Measurements from ENCODE around the gene TNIK.

The TNIK gene

GRCh38 chr3:171113716-171114115, 346.5 kb downstream of the TNIK start:
- no peak for DNase-seq

DNA sequence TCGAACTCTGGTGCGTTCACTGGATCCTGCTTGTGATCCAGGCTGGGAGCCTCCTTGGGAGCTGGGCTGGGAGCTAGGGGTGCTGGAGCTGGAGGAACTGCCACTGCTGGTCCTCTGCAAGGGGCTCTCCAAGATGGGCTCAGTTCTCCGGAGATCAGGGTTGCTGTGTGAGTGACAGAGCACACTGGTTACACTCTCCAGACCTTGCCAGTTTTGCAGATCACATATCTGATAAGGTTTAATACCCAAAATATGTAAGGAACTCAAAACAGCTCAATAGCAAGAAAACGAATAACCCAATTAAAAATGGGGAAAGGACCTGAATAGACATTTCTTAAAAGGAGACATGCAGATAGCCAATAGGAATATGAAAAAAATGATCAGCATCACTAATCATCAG, 349.5 kb downstream of the TNIK start:
- DNase-seq, result no peak

- no peak for DNase-seq
Observed at GRCh38 chr3:171108066-171108465, 352.1 kb downstream of the TNIK start.

DNA sequence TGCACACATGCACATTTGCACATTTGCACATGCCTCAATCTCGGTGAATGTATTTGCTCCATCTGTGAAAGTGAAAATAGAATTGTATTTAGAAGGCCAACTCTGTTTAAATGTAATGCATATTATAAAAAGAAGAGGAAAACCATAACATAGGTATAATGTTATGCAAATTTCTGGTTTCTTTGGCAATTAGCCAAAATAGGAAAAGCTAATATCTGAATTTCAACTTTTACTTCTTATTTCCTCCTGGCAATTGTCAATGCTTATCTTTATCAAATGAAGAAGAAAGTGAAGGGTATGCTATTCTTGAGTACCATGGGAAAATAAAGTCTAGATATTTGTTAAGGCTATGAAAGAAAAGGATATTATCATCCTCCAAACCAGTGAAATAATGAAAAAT, 357.0 kb downstream of the TNIK start:
- DNase-seq, result no peak

- no peak for DNase-seq
Observed at GRCh38 chr3:171101982-171102641, 358.1 kb downstream of the TNIK start.

DNA sequence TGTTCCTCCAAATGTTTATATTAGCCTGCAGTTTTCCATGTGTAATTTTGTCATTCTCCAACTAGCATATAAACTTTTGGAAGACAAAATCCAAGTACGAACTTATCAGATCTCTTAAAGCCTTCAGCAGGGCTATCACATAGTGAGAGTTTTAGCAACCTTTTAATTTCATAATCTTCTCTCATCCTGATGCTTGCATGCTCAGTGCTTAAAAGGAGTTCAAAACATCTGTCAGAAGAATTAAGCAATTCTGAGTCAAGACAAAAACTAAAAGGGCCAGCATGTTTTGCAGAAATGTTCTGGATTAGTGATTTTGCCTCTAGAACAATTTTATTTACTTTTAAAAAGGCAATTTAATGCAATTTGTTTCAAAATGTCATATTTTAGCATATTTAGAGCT, 360.3 kb downstream of the TNIK start:
- DNase-seq, result no peak

DNA sequence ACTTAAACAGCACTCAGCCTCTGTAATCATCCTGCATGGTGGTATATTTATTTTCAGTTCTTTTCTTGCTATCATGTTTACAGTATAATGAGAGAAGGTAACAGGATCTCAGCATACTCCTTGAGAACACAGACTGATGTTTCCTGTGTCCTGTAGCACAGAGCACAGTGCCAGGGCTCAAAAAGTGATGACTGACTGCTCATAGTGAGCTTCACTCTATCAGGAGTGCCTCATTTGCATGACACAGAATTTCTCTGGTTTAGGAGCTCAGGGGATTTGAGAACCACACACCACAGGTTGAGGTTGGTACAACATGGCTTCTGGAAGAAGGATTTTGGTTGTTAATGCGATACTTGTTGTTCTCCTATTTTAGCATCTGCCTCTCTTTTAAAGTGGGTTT, 365.1 kb downstream of the TNIK start:
- no peak for DNase-seq

- no peak for DNase-seq
Observed at GRCh38 chr3:171094411-171094810, 365.8 kb downstream of the TNIK start.

GRCh38 chr3:171093462-171093861, 366.7 kb downstream of the TNIK start:
- DNase-seq, result no peak

GRCh38 chr3:171092467-171092911, 367.7 kb downstream of the TNIK start:
- no peak for DNase-seq

- DNase-seq, result no peak
Observed at GRCh38 chr3:171090321-171090720, 369.9 kb downstream of the TNIK start.

GRCh38 chr3:171088964-171089754, 371.0 kb downstream of the TNIK start:
- no peak for DNase-seq

DNA sequence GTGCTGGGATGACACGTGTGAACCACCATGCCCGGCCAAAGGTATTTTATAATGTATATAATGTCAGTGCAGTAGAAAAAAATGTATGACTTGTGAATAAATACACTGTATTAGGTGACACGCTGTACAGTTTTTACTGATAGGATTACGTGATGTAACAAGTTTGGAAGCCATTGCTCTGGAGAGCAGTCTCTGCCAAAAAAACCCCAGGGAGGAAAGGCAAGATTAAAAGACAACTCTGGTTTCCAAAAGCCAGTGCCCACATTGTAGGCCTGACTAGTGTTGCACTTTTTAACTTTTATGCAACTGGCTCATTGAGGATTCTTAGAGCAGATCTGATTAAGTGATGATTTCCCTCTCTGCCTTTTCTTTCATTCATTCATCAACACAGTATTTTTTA, 371.7 kb downstream of the TNIK start:
- DNase-seq, result no peak

DNA sequence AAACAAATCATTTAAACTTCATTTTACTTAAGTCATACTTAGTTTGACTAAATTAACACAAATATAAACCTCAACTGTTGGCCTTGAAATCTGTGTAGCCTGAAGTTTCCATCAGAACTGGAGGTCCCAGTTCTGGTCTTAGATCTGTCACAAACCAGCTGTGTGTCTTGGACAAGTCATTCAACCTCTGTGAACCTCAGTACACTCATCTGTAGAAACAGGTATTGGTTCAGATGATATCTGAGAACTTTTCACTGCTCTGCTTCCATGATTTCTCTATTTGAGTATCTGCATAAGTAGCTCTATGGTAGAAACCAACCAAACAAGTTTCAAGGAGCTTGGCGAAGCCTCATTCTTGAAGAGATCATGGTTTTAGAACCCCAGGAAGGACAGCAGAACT, 373.3 kb downstream of the TNIK start:
- no peak for DNase-seq

GRCh38 chr3:171077261-171077660, 382.9 kb downstream of the TNIK start:
- no peak for DNase-seq

DNA sequence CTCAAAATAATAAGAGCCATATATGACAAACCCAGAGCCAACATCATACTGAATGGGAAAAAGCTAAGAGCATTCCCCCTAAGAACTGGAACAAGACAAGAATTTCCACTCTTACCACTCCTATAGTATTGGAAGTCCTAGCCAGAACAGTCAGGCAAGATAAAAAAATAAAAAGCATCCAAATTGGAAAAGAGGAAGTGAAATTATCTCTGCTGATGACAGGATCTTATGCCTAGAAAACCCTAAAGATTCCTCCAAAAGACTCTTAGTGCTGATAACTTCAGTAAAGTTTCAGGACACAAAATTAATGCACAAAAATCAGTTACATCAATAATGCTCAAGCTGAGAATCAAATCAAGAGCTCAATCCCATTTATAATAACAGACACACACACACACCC, 387.8 kb downstream of the TNIK start:
- DNase-seq, result no peak

GRCh38 chr3:171068658-171069057, 391.5 kb downstream of the TNIK start:
- DNase-seq, result no peak

- DNase-seq, result no peak
Observed at GRCh38 chr3:171066206-171066605, 394.0 kb downstream of the TNIK start.

- no peak for DNase-seq
Observed at GRCh38 chr3:171065732-171066131, 394.5 kb downstream of the TNIK start.

- DNase-seq, result no peak
Observed at GRCh38 chr3:171064461-171064860, 395.7 kb downstream of the TNIK start.

GRCh38 chr3:171061749-171062148, 398.5 kb downstream of the TNIK start:
- no peak for DNase-seq

DNA sequence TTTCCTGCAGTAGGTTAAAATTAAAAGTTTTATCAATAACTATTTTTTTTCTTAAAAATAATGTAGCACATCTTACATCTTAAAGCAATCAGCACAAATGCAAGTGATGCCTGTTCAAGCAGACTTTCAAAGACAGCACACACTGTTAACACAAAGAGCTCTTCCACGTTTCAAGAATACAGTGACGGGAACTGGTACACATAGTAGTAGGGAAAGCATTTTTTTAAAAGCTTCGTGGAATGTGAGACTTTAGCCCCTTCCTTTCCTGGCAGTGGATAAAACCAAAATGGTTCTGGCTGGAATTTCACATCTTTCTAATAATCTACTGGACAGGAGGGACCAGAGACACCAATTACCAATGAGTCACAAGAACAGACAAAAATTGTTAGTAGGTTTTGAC, 400.2 kb downstream of the TNIK start:
- DNase-seq, result no peak

DNA sequence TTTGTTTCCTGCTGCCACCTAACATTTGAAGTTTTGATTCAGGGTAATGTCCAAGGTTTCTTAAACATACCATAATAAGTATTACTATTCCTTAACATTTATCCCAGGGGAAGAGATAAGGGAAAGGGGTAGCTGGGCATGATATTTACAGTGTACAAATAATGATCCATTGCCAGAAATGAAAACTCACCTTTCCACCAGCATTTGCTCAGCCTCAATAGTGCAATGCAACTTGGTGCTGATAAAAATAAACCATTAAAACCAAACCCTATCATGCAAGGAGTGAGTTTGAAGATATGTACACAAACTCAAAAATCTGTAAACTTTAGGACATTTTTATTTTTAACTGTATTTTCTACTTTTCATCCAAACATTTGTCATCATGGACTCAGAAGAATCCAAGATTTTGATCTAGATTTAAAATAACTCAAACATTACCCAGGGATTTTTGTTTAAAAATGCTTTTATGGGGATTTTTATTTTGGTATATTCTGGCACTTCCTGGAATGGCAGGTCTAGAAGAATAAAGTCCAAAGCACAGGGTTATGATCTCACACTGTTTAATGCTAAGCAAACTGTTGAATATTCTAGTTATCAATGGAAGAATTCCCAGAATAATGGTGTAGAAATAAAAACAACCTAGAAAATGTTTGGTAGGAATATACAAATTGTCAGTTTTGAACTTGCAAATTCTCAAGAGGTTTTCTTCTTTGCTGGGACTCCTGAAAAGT, 401.2 kb downstream of the TNIK start:
- no peak for DNase-seq

DNA sequence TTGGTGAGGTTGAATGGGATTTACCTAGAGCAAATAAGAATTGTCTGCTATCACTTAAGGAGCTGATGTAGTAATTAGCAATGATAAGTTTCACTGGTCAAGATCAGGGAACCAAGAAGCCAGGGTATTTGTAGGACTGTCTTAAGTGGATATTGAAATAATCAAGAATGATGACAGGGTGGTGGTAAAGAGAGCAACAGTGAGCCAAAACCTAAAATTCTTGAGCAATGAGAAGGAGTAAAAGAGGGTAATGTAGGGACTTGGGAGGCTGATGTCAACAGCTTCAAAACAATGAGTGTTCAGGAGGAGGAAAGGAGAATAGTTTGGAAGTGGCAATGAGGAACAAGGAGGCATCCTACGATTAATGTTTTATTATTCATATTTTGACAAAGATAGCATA, 402.1 kb downstream of the TNIK start:
- no peak for DNase-seq

All from cerebellar nuclear complex (tissue), 1 donor.